ENCODE measurements around the gene ATP6V1B1.

The ATP6V1B1 gene

DNA sequence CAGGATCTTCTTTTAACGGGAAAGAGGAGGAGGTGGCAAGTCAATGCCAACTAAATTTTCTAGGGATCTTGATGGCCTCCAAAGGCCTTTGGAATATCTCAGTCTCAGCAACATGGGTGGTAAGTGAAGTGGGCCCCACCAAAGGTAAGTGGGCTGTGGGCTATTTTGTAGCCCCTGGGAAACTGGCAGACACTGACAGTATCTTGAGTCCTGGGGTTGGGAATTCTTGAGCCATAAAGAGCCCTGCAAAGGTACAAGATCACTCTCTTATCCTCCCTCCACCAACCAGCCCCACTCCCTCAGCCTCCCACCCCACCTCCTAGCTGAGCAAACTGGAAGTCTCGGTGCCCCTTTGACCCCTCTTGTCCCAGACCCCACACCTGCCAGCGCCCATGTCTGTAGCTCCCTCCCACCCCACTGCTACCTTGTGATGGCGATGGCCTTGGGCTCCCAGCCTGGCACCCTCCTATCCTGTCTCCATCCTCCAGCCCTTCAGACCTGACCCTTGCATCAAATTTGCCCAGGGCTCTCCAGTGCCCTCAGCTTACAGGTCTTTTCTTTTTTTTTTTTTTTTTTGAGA, 8.5 kb downstream of the ATP6V1B1 start:
- TF ChIP-seq, protein P1, sequence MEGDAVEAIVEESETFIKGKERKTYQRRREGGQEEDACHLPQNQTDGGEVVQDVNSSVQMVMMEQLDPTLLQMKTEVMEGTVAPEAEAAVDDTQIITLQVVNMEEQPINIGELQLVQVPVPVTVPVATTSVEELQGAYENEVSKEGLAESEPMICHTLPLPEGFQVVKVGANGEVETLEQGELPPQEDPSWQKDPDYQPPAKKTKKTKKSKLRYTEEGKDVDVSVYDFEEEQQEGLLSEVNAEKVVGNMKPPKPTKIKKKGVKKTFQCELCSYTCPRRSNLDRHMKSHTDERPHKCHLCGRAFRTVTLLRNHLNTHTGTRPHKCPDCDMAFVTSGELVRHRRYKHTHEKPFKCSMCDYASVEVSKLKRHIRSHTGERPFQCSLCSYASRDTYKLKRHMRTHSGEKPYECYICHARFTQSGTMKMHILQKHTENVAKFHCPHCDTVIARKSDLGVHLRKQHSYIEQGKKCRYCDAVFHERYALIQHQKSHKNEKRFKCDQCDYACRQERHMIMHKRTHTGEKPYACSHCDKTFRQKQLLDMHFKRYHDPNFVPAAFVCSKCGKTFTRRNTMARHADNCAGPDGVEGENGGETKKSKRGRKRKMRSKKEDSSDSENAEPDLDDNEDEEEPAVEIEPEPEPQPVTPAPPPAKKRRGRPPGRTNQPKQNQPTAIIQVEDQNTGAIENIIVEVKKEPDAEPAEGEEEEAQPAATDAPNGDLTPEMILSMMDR (IDR thresholded peaks at IDR 0.05; ENCODE audit: control insufficient read depth, insufficient read depth, low read depth, low read length, missing control alignments): no peak
- DNase-seq (ENCODE audit: low read depth): no peak
- no peak overlapping the region for H3K4me3 ChIP-seq (ENCODE audit: control insufficient read depth, low read depth, low read length)

DNA sequence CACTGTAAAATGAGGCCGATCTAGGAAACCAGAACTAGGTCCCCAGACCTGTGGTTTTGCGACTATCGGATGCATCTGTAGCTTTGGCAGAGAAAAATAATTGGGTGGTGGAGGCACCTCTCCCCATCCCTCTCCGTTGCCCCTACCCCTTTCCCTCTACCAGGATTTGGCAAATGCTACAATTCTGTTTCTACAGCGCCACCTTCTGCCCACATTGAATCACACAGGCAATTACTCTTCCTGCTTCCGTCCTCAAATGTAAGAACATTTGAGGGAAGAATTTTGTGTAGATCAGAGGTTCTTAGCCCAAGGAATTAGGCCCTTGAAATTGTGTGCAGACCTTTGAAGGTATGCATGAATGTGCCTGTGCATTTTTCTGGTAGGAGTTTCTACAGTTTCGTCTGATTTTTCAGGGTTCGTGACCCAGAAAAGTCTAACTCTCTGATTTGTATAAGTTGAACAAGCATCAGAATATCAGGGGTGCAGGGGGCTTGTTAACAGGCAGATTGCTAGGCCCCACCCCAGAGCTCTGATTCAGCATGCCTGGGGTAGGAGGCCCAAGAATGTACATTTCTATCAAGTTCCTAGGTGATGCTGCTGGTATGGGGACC, 11.2 kb downstream of the ATP6V1B1 start:
- H3K4me3 ChIP-seq (ENCODE audit: control insufficient read depth, low read depth, low read length): no peak overlapping the region
- TF ChIP-seq, protein P1 (IDR thresholded peaks at IDR 0.05; ENCODE audit: control insufficient read depth, insufficient read depth, low read depth, low read length, missing control alignments): peak; percentile 79
- DNase-seq (ENCODE audit: low read depth): no peak

DNA sequence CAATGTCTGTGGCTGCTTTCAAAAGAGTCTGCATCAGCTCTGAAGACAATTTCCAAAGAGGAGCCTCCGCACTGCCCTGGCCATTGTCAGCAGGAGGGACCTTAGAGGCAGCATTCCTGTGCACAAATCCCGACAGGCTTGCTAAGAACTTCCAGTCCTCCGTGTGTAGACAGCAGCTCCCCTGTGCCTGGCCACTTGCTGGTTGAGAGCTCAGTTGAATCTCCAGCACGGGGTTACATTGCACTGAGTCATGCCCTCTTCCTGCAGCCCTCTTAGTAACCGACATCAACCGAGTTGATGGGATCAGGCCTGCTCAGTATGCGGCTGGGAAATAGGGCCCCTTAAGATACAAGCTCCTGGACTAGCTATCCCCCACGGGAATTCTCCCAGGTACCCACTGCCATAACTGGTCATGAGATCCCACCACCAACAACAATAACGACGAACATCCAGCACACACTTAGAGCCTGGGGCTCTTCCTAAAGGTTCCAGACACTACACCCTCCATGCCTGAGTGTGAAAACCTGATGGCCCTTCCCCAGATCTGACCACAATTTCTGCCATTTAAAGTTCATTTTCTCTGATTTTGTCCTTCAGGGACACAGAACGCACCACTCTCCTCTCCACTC, 12.0 kb downstream of the ATP6V1B1 start:
- no peak overlapping the region for H3K4me3 ChIP-seq (ENCODE audit: control insufficient read depth, low read depth, low read length)
- TF ChIP-seq, protein P1 (IDR thresholded peaks at IDR 0.05; ENCODE audit: control insufficient read depth, insufficient read depth, low read depth, low read length, missing control alignments): no peak
- DNase-seq (ENCODE audit: low read depth): no peak

DNA sequence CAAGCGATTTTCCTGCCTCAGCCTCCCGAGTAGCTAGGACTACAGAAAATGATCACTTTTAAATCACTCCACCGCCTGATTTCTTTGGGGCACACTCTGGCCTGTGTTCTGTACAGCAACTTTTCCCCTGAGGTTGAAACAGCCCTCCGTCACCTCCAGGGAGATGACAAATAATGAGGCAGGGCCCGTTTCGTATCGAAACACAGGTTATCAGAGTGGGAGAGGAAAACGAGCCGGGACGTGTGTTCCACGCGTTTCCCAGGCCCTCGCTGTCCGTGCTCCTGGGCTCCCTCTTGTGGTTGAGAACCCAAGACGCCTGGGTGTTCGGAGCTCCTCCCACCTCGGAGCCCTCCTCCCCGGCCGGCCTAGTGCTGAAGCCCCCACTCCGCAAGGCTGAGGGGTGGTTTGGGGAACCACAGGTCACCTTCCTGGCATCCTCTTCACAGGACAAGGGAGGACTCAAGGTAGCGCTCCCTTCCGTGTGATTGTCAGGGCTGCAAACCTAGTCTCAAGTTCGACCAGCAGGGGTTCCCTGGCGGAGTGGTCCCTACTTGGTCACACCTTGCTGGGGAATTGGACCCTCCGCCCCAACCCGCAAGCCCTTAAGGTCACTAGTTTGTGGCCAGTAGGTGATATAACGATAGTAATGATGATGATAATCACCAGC, 12.8 kb downstream of the ATP6V1B1 start:
- peak overlapping the region; percentile 1 for H3K4me3 ChIP-seq (ENCODE audit: control insufficient read depth, low read depth, low read length)
- TF ChIP-seq, protein P1 (IDR thresholded peaks at IDR 0.05; ENCODE audit: control insufficient read depth, insufficient read depth, low read depth, low read length, missing control alignments): peak; percentile 95
- DNase-seq (ENCODE audit: low read depth): no peak

DNA sequence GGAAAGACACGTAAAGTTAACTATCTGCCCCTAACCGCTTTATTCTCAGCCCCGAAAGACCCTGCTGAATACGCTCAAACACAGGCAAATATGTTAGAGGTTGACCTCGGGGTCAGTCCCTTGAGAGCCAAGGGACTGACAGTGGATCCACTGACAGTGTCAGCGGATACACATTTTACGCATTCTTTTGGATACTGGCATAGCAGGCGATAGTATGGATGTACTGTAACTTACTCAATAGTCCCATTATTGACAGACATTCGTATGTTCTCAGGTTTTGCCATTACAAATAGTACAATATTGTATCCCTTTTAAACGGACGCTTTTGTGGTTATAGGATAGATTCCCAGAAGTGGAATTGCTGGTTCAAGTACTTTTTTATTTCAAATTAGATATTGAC, 13.4 kb downstream of the ATP6V1B1 start:
- no peak overlapping the region for H3K4me3 ChIP-seq (ENCODE audit: control insufficient read depth, low read depth, low read length)
- TF ChIP-seq, protein P1 (IDR thresholded peaks at IDR 0.05; ENCODE audit: control insufficient read depth, insufficient read depth, low read depth, low read length, missing control alignments): no peak
- no peak for DNase-seq (ENCODE audit: low read depth)

DNA sequence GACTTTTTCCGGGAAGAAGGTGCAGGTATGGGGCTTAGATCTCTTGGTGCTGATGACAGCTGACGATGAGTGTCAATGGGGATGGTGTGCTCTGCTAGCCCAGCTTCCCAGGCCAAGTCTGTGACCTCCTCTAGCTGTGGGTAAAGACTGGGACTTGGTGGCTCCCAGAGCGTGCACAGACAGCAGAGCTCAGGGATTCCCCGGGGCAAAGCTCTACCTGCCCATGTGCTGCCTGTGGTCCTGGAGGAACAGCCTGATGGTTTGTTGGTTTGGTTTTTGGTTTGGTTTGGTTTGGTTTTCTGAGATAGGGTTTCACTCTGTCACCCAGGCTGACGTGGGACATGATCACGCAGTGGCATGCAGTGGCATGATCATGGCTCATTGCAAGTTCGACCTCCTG, 19.2 kb downstream of the ATP6V1B1 start:
- TF ChIP-seq, protein P1 (IDR thresholded peaks at IDR 0.05; ENCODE audit: control insufficient read depth, insufficient read depth, low read depth, low read length, missing control alignments): no peak
- no peak for DNase-seq (ENCODE audit: low read depth)
- no peak overlapping the region for H3K4me3 ChIP-seq (ENCODE audit: control insufficient read depth, low read depth, low read length)

Measured in AG09309 (cell line).